Erythroblast (primary cell): ENCODE data around the gene ARHGAP6.

Experiments used
- GATA1 ChIP-seq: IDR thresholded peaks from 2 replicates; pipeline ENCODE4 v1.6.1; 2011; ENCODE audit warnings: low read depth, mild to moderate bottlenecking, control low read depth, low read length, moderate library complexity
- POLR2A ChIP-seq: IDR thresholded peaks from 2 replicates; pipeline ENCODE4 v1.6.1; 2011; ENCODE audit warnings: mild to moderate bottlenecking, low read length

DNA sequence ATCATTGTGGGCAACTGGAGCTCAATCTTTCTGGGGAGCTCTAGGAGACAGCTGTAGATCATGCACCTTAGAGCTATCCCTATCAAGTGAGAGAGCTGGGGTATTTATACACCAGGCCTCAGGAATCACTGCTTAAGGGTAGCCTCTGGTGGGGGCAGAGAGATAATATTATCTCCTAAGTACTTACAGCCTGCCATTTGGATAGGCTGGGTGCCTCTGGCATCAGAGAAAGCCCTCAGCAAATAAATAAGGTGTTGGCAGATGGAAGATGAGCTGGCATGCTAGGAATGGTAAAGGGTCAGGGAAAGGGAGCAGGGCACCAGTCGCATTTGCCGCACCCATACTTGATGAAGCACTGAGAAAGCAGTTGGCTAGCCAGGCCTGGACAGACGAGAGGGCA is 478.7 kb downstream of the ARHGAP6 start:
- TF ChIP-seq POLR2A, result no peak
- TF ChIP-seq GATA1, result no peak
